Endometrial microvascular endothelial cells (primary cell): ENCODE data around the gene ZFP3. TPM values are rescaled to one million over a fixed set of nuclear protein-coding genes. Genes with fewer than 3 reads are reported as not detected.
"Not testable (repeated sequence)": the region's sequence is repeated elsewhere in the genome, so short reads cannot be mapped to it uniquely, and the experiment has no call there.

Experiments
- in situ Hi-C: cut with HindIII; loops from 2 replicates; pipeline ENCODE4 v1.10.0; 2017; ENCODE audit warnings: low sequenced_read_pairs, low pct_unique_long_range_greater_than_20kb; ENCODE audit errors: inconsistent ontology term
- total RNA-seq: library from RNA; depleted of rRNA; stranded (reverse); fragments of >200 nt; gene quantifications from one replicate; pipeline ENCODE4 v1.2.3, GENCODE V29; 2015; ENCODE audit errors: inconsistent ontology term

The ZFP3 gene
- total RNA-seq, 1 donor from 2014 or later: 1.9 TPM

DNA sequence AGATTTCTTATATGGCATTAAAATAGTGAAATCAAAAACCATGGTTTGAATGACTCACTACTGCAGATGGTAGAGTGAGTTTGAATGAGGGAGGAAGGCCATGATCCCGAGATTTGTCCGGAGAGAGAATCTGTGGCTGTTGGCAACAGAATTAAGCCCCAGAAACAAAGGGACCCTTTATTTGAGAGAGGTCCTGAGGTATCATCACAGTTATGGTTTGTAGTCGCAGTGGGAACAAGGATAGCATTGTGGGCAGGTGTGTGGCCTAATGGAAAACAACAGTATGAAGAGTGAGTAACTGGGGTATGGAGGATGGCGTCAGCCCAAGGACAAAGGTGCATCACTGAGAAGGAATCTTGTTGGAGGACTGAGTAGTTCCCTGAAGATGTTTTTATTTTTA is 8.5 kb upstream of the ZFP3 start:
- in situ Hi-C loops: no loop called here

DNA sequence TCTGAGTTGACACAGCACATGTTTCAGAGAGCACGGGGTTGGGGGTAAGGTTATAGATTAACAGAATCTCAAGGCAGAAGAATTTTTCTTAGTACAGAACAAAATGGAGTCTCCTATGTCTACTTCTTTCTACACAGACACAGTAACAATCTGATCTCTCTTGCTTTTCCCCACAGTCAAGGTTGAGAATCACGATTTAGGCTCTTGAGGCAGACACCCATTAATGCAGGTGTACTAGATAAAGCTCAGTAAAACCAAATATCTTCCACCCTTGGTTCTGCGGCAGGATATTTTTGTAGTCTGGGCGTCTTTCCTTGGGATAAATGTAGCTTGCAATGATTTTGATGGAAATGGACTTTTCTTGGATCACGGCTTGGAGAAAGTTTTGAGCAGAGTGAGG is 2.8 kb upstream of the ZFP3 start:
- in situ Hi-C loops: not testable (repeated sequence)

GRCh38 chr17:5077275-5077674 is 992 bp upstream of the ZFP3 start:
- in situ Hi-C loops: not testable (repeated sequence)

DNA sequence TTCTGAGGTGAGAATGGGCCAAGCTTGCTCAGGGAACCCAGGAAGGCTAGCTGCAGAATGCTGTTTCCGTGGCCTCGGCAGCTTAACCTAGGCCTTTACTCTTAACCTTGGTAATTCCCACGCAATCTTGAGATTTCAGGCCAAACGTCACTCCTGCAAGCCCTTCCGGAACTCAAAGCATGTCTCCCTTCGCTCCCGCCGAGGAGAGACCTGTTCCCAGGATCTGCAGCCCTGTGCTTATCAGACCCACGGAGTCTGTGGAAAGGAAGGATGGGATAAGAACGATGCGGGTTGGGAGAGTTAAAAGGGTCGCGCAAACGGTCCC is 524 bp upstream of the ZFP3 start:
- in situ Hi-C loops: no loop called here

DNA sequence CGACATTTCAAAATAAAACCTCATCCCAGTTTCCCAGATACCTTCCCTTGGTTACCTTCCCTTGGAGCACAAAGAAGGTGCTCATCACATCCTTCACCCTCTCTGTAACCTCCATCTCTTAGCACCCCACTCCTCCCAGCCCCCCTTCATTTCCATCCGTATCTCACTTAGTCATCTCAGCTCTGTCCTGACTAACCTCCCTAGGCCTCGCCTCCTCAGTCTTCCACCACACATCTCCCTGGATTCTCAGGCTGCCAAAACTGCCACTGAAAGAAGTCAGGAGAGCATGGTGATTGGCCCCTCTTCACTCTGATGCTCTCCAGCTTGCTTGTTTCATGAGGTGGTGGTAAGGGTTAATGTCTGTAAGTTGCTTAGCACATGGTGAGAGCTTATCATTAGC is 2.3 kb downstream of the ZFP3 start:
- in situ Hi-C loops: no loop called here

- in situ Hi-C loops: no loop called here
Measured at GRCh38 chr17:5092218-5093010, 14.1 kb downstream of the ZFP3 start.

DNA sequence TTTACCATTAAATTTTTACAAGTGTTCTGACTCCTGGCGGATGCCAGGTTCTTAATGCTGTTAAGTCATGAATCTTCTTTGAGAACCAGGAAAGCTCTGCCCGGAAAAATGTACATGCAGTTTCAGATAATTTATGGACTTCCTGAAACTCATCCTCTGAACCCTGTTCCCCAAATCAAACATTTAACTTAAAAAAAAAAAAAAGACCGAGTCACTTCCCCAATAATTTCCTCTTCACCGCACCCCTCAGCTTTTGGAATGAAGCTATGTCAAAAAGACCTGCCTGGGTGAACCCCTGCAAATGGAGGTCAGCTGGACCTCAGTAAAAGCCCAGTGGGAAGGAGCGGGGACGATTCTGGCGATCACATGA is 18.4 kb downstream of the ZFP3 start:
- in situ Hi-C loops: no loop called here

- in situ Hi-C loops: no loop called here
Measured at GRCh38 chr17:5097101-5097834, 19.0 kb downstream of the ZFP3 start.

GRCh38 chr17:5099271-5099670 is 21.0 kb downstream of the ZFP3 start:
- in situ Hi-C loops: no loop called here

- in situ Hi-C loops: no loop called here
Measured at GRCh38 chr17:5100832-5101231, 22.6 kb downstream of the ZFP3 start.

- in situ Hi-C loops: no loop called here
Measured at GRCh38 chr17:5110816-5111215, 32.5 kb downstream of the ZFP3 start.

DNA sequence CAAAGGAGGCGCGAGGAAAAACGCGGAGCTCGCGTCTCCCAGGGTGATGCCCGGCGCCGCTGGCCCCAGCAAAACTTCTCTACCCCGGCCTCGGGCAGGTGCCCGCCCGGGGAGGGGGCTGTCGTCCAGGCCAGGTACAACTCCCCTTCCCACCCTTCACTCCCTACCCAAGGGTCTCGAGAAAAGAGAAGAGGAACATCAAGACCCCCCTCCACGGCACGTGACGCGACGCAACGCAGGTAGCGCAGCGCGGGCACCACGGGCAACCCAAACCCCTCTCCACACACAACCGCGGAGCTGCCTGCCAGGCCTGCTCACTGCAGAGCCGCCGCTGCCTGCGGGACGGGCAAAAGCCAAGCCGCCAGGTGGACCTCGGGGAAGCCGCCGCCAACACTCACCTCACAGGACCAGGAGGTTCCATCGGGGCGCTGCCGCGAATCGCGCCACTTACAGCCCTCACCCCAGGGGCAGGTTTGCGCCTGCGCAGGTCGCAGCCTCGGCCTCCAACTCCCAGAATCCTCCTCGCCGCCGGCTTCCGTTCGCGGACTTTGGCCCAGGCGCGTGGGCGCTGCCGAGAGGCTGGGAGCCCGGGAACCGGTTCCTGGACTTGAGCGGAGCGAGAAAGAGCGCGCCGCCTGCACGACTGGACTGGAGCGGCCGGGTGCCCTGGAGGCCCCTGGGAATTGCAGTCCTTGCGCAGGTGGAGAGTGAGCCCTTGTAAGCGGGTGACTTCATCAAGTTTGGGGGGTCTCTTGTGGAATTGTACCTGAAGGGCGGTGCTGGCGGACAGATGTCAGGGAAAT is 33.3 kb downstream of the ZFP3 start, which contains the start of gene ZNF232:
TSS of gene ZNF232 (minus strand) at position 477 of the 803 bp plus-strand sequence. CDS start at position 421, 56 bp downstream.
- in situ Hi-C loops: no loop called here

DNA sequence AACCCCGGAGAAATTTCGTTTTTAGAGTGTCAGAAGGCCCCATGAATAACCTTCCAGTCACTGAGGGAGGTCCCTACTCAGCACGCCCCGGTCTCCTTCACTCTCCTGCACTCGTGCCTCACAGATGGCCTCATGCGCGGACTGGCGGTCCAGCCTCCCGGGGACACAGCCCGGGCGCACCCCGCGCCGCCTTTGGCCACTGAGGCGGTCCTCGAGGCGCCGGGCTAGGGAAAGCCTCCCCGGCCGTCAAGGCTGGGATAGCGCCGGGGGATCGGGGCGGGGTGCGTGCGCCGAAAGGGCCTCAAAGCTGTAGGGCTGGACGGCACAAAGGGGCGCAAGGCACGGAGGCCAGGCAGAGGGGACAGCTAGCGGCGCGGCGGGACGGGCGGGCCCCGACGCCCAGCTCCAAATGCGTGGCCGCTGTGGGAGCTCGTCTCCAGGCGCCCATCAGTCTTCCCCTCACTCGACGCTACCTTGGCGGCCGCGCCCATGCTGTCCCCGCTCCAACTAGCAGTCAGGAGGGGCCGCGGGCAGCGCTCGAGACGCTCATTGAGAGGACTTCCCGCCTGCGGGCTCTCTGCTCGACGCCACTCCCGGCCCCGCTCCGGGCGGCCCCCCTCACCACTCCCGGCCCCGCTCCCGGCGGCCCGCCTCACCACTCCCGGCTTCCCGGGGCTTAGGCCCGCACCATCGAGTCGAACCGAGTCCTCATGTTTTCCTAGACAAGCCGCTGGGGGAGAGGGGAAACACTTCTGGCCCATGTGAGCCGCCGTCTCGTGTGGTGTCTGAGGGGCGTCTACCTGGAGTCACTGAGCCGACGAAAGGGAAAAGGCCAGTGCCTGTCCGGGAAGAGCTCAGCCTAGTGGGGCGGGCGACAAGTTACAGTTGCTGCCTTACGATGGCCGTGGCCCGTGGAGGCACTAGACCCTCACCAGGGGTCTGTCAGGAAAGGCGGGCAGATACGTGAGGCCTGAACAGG is 37.7 kb downstream of the ZFP3 start, which contains the start of gene USP6:
TSS of gene USP6 (plus strand) at position 360 of the 979 bp plus-strand sequence. CDS start 14,336 bp downstream, outside the sequence.
- in situ Hi-C loops: no loop called here

DNA sequence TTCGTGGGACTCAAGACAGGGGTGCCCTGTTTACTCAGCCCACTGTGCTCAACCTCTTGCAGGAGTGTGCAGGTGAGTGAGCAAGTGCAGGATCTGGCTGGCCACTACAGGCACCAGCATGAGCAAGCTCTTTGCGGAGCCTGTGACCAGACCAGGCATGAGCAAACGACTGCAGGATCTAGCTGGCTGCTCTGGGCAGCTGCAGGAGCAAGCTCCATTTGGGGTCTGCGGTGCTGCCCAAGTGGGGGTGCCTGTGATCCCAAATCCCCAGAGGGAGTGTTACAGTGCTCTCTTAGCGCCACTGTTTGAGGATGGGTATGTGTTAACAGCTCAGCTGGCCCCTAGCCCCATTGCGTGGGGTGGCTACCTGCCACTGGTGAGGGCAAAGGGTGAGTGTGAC is 40.0 kb downstream of the ZFP3 start:
- in situ Hi-C loops: no loop called here

- in situ Hi-C loops: no loop called here
Measured at GRCh38 chr17:5120036-5120435, 41.8 kb downstream of the ZFP3 start.

GRCh38 chr17:5120436-5121185 is 42.3 kb downstream of the ZFP3 start:
- in situ Hi-C loops: not testable (repeated sequence)

DNA sequence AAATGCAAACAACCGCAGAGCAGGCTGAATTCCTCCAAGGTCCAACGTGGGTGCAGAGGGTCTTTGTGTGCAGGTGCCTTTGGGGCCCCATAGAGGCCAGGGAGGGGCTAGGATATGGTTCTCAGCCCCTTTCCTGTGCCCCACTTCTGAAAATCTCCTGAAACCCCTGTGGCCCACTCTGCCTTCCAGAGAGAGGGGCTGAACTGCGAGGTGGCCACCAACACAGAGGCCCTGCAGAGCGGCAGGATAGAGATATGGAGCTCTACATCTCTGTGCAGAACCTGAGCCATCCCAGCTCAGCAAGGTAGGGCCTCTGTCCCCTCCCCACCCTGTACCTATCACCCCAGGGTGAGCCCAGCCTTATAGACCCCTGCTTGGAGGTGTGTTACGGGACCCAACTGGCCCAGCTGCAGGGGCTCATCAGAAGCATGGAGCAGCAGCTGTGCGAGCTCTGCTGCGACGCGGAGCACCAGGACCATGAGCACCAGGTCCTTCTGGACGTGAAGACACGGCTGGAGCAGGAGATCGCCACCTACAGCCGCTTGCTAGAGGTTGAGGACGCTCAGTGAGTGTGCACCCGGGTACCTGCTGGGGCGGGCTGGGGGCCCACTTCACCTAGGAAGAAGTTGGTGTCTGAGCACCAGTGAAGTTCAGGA is 43.0 kb downstream of the ZFP3 start:
- in situ Hi-C loops: no loop called here
